Measurements from ENCODE around the gene MAGEF1.

The MAGEF1 gene

DNA sequence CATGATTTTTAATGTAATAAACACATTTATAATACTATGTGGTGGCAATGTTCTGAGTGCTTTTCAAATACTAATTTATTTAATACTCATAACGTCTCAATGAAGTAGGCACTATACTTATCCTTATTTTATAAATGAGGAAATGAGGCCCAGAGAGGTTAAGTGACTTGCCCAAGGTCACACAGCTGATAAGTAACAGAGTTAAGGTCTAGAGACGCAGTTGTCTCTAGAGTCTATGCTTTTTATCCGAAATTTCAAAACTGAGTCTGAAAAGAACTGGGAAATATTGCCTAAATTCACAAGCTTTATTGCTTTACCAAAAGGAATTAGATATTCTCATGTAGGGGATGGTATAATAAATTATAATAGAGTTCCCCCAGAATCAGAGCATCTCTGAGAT, 31.4 kb upstream of the MAGEF1 start:
- Histone ChIP-seq H3K27me3 (ENCODE audit: low read length) (no peaks in the 10 kb centered on the region), H3K4me3 (ENCODE audit: insufficient read depth, low read length, poor library complexity, severe bottlenecking) (no peak overlapping the region), H3K4me2 (ENCODE audit: low read depth, low read length, poor library complexity, severe bottlenecking) (no peak overlapping the region), H3K79me2 (ENCODE audit: insufficient read depth, low read length) (no peaks in the 10 kb centered on the region), H3K9ac (ENCODE audit: low read length) (no peak overlapping the region), H3K27ac (ENCODE audit: low read depth, low read length) (no peak overlapping the region), H4K20me1 (ENCODE audit: low read depth, low read length) (no peaks in the 10 kb centered on the region), H3F3A (ENCODE audit: insufficient read depth) (no peaks in the 10 kb centered on the region), H3K9me2 (replicated peaks; ENCODE audit: insufficient read depth, low read length) (no peaks in the 10 kb centered on the region), H2AFZ (ENCODE audit: low read depth, low read length, severe bottlenecking) (no peak overlapping the region), H3K9me3 (ENCODE audit: insufficient read depth, low read length) (no peaks in the 10 kb centered on the region), H3K36me3 (ENCODE audit: low read length) (no peaks in the 10 kb centered on the region)
- TF ChIP-seq, protein P1, sequence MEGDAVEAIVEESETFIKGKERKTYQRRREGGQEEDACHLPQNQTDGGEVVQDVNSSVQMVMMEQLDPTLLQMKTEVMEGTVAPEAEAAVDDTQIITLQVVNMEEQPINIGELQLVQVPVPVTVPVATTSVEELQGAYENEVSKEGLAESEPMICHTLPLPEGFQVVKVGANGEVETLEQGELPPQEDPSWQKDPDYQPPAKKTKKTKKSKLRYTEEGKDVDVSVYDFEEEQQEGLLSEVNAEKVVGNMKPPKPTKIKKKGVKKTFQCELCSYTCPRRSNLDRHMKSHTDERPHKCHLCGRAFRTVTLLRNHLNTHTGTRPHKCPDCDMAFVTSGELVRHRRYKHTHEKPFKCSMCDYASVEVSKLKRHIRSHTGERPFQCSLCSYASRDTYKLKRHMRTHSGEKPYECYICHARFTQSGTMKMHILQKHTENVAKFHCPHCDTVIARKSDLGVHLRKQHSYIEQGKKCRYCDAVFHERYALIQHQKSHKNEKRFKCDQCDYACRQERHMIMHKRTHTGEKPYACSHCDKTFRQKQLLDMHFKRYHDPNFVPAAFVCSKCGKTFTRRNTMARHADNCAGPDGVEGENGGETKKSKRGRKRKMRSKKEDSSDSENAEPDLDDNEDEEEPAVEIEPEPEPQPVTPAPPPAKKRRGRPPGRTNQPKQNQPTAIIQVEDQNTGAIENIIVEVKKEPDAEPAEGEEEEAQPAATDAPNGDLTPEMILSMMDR (IDR thresholded peaks at IDR 0.05; ENCODE audit: insufficient read depth, low read length, poor library complexity, severe bottlenecking) = no peak
- no peak for TF ChIP-seq EZH2phosphoT487 (conservative IDR thresholded peaks at IDR 0.05; ENCODE audit: low read length)

- Histone ChIP-seq H2AFZ (ENCODE audit: low read depth, low read length, severe bottlenecking) (no peak overlapping the region), H3F3A (ENCODE audit: insufficient read depth) (no peaks in the 10 kb centered on the region), H3K9me3 (ENCODE audit: insufficient read depth, low read length) (no peaks in the 10 kb centered on the region), H3K79me2 (ENCODE audit: insufficient read depth, low read length) (no peaks in the 10 kb centered on the region), H4K20me1 (ENCODE audit: low read depth, low read length) (no peaks in the 10 kb centered on the region), H3K9me2 (replicated peaks; ENCODE audit: insufficient read depth, low read length) (no peaks in the 10 kb centered on the region), H3K9ac (ENCODE audit: low read length) (no peak overlapping the region), H3K36me3 (ENCODE audit: low read length) (no peaks in the 10 kb centered on the region), H3K27ac (ENCODE audit: low read depth, low read length) (no peak overlapping the region), H3K4me3 (ENCODE audit: insufficient read depth, low read length, poor library complexity, severe bottlenecking) (no peak overlapping the region), H3K4me2 (ENCODE audit: low read depth, low read length, poor library complexity, severe bottlenecking) (no peak overlapping the region), H3K27me3 (ENCODE audit: low read length) (no peaks in the 10 kb centered on the region)
- TF ChIP-seq, protein P1 (IDR thresholded peaks at IDR 0.05; ENCODE audit: insufficient read depth, low read length, poor library complexity, severe bottlenecking) = no peak
- TF ChIP-seq EZH2phosphoT487 (conservative IDR thresholded peaks at IDR 0.05; ENCODE audit: low read length) = no peak
Measured at GRCh38 chr3:184742676-184743135, 30.8 kb upstream of the MAGEF1 start.

DNA sequence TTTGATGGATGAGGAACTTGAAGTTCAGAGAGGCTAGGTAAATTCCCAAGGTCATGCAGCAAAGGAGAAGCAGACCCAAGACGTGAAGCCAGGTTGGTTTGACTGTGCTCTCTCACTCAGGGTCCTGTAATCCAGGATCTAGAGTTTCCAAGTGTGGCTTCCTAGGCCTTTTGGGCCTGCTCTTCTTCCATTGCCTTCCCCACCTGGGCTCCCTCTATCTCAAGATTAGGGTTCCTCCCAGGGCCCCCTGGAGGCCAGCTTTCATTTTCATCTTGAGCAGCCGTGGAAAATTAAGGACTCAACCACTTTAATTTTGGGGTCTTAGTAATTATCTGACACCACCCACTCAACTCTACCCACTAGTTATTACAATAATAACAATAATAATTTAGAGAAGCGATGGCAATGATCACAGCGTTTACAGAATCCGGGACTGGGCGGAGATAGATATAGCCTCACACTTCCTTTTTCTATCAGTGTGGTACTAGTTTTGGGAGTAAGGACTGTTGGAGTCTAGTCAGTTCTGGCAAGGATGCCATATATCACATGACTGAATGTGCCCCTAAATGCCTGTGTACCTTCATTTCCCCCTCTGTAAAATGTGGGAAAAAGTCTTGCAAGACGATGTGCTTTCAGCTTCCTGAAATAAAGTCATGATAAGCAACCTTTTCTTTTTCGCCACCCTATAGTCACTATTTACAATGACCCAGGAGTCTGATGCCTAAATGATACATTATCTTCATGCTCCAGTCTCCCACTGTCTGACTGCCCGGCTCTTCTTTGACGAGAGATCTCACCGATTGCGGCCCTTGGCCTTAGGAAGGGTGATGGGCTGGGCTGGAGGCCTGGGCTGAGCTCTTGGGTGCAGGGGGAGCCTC, 30.2 kb upstream of the MAGEF1 start:
- Histone ChIP-seq H3K4me3 (ENCODE audit: insufficient read depth, low read length, poor library complexity, severe bottlenecking) (no peak overlapping the region), H3K27ac (ENCODE audit: low read depth, low read length) (no peak overlapping the region), H3K4me2 (ENCODE audit: low read depth, low read length, poor library complexity, severe bottlenecking) (no peak overlapping the region), H4K20me1 (ENCODE audit: low read depth, low read length) (no peaks in the 10 kb centered on the region), H3K36me3 (ENCODE audit: low read length) (no peaks in the 10 kb centered on the region), H3F3A (ENCODE audit: insufficient read depth) (no peaks in the 10 kb centered on the region), H3K9me2 (replicated peaks; ENCODE audit: insufficient read depth, low read length) (no peaks in the 10 kb centered on the region), H3K79me2 (ENCODE audit: insufficient read depth, low read length) (no peaks in the 10 kb centered on the region), H3K9me3 (ENCODE audit: insufficient read depth, low read length) (no peaks in the 10 kb centered on the region), H3K9ac (ENCODE audit: low read length) (no peak overlapping the region), H2AFZ (ENCODE audit: low read depth, low read length, severe bottlenecking) (no peak overlapping the region), H3K27me3 (ENCODE audit: low read length) (no peaks in the 10 kb centered on the region)
- TF ChIP-seq, protein P1 (IDR thresholded peaks at IDR 0.05; ENCODE audit: insufficient read depth, low read length, poor library complexity, severe bottlenecking) = no peak
- no peak for TF ChIP-seq EZH2phosphoT487 (conservative IDR thresholded peaks at IDR 0.05; ENCODE audit: low read length)
